Retina (tissue), 1 donor: Measurements from ENCODE around the gene MYO7B.

Source experiments
- DNase-seq: peaks from one replicate; pipeline ENCODE4 v3.0.0-alpha.2; 2016

MYO7B gene

GRCh38 chr2:127652786-127653357 is 117.4 kb downstream of the MYO7B start:
- DNase-seq, result no peak

GRCh38 chr2:127653421-127654083 is 118.1 kb downstream of the MYO7B start:
- DNase-seq, result no peak

DNA sequence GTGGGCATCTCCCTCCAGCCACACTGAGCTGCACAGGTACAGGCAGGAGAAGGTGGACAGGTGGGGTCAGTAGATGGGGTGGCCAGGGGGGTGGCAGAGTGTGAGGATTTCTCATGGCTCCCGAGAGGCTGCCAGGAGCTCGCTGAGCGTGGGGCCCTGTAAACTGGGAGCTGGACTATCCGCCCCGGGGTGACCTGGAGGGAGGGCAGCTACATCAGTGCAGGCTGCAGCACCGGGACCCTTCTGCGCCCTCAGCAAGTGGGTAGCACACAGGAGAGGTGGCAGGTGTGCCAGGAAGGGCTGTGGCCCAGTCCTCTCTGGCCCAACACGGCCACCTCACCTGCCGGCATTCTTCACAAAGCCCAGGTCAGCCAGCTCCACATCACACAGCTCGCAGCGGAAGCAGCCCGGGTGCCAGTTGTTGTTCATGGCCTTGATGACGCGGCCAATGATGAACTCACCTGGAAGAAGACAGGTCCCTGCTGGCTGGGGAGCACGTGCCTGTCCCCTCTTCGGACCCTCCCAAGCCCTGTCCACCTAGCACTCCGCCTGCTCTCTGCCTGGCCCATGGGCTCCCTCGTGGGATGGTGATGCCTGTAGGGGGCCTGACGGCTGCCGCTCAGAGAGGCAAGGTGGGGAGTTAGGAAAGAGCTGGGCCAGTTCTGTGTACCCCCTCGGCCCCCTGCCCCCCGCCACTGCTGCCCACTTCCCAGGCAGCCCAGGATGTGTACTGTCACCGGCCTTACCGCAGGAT is 118.8 kb downstream of the MYO7B start:
- DNase-seq, result no peak

- no peak for DNase-seq
These were observed 119.3 kb downstream of the MYO7B start for GRCh38 chr2:127654838-127655175.

DNA sequence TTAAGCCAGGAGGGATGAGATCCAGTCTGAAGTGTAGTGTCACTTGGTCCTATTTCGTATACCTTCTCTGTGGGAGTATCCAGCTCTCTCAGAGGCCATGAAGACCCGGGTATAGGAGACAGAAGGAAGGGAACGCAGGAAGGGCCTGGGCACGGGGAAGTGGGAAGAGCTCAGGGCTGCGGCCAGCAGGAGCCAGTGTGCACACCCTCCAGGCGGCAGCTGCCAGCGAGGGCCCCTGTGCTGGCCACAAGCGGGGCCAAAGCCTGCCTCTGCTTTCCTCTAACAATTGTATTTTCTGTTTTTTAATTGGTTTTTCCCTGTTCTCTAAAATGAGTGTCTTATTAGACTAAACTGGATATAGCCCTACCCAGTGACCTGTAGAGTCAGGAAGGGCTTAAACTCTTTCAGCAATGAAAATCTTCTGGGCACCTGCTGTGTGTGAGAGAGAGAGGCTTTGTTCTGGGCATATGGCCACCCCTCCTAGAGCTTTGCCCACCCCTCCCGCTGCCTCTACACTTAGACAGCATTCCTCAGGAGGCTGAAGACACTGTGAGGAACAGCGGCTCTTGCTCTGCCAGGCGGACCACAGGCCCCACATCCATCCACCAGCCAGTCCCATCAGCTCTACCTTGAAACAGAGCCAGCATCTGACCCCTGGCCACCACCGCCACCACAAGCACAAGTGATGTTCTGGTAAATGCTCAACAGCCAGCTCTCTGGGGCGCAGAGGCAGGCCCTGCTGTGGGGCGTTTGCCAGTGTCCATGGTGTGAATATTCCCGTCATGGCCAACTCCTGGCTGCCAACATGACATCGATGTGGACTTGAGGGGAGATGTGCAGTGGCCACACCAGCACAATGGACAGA is 120.0 kb downstream of the MYO7B start:
- DNase-seq, result peak; percentile 74

DNA sequence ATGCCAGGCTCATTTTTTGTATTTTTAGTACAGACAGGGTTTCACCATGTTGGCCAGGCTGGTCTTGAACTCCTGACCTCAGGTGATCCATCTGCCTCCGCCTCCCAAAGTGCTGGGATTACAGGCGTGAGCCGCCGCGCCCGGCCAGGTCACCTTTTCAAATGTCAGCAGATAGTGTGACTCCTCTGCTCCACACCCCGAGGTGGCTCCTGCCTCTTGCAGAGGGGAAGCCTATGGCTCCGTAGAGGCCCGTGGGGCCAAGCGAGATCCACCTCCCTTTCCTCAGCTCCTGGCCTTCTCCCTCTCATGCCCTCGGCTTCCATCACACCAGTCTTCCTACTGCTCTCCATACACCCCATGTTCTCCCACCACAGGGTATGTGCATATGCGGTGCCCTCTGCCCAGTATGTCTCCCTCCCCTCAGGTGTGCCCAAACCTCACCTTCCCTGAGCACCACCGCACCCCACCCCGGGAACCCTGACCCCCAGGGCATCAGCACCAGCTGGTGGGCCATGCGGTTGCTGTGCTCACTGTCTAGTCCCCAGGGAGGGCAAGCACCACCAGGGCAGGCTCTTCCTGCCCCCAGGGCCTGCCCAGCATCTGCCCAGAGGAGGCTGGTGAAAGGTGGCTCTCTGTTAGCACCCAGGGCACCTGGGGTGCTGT is 121.2 kb downstream of the MYO7B start:
- no peak for DNase-seq

DNA sequence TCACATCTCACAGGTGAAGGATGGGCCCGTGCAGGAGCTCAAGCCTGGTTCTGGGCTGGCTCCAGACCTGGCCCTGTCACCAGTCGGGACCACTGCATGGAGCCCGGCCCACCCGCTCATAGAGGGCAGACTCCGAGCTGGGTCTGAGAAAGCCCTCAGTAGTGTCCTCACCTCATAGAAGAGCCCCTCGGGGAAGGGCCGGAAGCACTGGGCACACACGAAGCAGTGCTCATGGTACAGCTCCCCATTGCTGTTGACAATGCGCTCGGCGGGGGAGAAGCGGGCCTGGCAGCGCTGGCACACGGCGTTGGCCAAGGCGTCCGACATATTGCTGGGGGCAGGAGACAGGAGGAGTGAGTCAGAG is 121.7 kb downstream of the MYO7B start:
- DNase-seq, result no peak

DNA sequence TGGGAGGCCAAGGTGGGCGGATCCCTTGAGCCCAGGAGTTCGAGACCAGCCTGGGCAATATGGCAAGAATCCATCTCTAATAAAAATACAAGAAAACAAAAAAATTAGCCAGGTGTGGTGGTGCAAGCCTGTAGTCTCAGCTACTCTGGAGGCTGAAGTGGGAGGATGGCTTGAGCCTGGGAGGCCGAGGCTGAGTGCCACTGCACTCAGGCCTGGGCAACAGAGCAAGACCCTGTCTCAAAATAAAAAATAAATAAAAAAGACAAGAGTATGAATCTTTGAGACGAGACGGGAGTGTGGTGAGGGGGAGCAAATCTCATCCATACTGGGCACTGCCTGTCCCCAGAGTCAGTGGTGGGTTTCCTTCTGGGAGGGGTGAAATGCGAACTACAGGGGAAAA is 122.7 kb downstream of the MYO7B start:
- DNase-seq, result no peak

DNA sequence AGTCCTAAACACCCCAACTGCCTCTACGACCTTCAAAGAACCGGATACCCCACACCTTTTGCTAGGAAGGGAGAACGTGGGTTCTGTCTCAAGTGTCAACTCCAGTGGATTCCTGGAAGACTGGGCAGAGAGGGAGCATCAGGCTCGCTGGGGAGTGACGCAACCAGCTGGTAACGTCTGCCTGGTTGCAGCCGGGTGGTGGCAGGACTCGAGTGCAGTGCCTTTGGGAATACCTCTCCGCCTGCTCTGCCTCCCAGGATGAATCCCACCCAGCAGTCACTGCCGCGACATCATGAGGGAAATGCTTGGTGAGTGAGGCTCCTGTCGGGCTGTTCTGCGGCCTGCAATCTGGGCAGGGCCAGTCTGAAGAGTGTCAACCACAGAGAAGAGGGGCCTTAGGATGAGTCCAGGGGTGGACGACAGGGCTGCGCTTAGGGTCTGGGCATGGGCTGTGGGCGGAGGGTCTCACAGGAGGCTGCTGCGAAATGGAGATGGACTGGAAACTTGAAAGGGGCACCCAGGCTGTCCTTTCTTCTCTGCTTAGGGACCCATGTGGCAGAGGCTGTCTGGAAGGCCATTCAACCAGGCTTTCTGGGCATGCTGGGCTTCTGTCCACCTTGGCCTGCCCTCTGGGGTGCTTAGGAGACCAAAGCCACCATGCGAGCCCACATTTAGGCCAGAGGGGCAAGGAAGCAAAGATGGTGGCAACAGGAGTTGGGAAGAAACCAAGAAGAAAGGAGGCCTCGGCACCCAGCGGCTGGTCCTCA is 123.3 kb downstream of the MYO7B start:
- DNase-seq, result no peak

GRCh38 chr2:127659408-127660290 is 124.2 kb downstream of the MYO7B start:
- no peak for DNase-seq

GRCh38 chr2:127660291-127660578 is 124.8 kb downstream of the MYO7B start:
- DNase-seq, result no peak

DNA sequence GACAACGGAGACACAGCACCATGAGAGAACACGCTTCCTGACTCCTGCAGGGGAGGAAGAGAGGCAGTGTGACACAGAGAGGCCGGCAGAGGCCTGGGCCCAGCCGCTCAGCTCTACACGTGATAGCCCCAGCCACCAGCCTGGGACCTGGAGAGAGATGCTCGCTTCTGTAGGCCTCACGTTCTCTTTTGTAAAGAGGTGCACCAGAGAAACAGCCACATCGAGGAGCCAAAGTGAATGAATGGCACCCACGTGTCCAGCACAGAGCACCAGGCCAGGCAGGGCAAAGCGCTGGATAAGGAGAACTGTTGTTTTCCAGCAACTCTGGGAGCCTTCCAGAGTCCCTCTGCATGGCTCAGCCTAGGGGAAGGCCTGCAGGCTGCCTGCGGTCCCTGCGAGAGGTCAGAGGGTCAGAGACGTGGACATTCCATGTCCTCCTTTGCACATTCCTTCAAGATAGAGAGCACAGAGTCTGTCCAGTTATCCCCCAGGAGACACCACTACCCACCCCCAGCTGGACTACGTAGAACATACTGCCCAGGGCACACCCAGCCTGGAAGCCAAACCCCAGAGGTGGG is 125.7 kb downstream of the MYO7B start:
- no peak for DNase-seq

GRCh38 chr2:127661949-127662510 is 126.5 kb downstream of the MYO7B start:
- no peak for DNase-seq

GRCh38 chr2:127662937-127663565 is 127.6 kb downstream of the MYO7B start:
- no peak for DNase-seq

GRCh38 chr2:127663566-127664064 is 128.1 kb downstream of the MYO7B start:
- no peak for DNase-seq

GRCh38 chr2:127664065-127664894 is 128.8 kb downstream of the MYO7B start:
- no peak for DNase-seq

DNA sequence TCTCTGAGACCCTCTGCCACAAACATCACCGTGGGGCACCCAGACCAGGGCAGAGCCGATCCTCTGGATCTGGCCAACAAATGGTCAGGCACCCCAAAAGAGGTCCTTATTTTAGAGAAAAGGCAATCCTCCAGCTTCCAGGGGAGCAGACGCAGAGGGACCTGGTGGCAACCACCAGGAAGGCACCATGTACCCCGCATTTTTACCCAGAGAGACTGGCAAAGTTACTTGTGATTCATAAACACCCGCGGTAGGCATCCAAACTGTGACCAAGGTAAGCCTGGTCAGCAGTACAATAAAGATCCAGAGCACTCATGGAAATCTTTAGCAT is 129.4 kb downstream of the MYO7B start:
- no peak for DNase-seq

GRCh38 chr2:127665267-127665893 is 129.9 kb downstream of the MYO7B start:
- no peak for DNase-seq

- no peak for DNase-seq
These were observed 133.6 kb downstream of the MYO7B start for GRCh38 chr2:127669056-127669455.
